Tibial nerve (tissue), 4 donors: ENCODE results near the gene TRAP1. TPM values are rescaled to one million over a fixed set of nuclear protein-coding genes. Genes with fewer than 3 reads are reported as not detected.
A peak's percentile ranks its signal among the peaks of the same experiment; 100 is the strongest.

Experiments
- DNase-seq, 2 donors: peaks; one replicate each; pipeline ENCODE4 v3.0.0-alpha.2; 2019; ENCODE audit warnings: low spot score in 2 of 2
- H3K27ac ChIP-seq, 4 donors: fragments of 200-600 bp; sonication (generic) in 3 of 4; one replicate each; pipeline ENCODE4 v1.5.1; 2017 to 2019; ENCODE audit warnings: mild to moderate bottlenecking in 1 of 4
- H3K27me3 ChIP-seq, 2 donors: fragments of 200-600 bp; sonication (generic) in 1 of 2; one replicate each; pipeline versions ENCODE4 v1.5.1 to v1.6.0; 2017 to 2019
- H3K36me3 ChIP-seq, 3 donors: fragments of 200-600 bp; sonication (generic); one replicate each; pipeline ENCODE4 v1.5.1; 2018 to 2019
- H3K4me1 ChIP-seq, 4 donors: fragments of 200-600 bp; sonication (generic) in 3 of 4; one replicate each; pipeline ENCODE4 v1.5.1; 2017 to 2019
- H3K4me3 ChIP-seq, 4 donors: fragments of 200-600 bp; sonication (generic) in 3 of 4; one replicate each; pipeline ENCODE4 v1.5.1; 2017 to 2019; ENCODE audit warnings: mild to moderate bottlenecking in 1 of 4, moderate library complexity in 1 of 4
- H3K9me3 ChIP-seq, 4 donors: fragments of 200-600 bp; sonication (generic) in 3 of 4; one replicate each; pipeline ENCODE4 v1.5.1; 2017 to 2019
- EP300 ChIP-seq, 2 donors: sonication (generic); formaldehyde crosslinking; IDR thresholded peaks; one replicate each; pipeline ENCODE4 v1.6.1; 2017; ENCODE audit warnings: antibody characterized with exemption in 2 of 2, mild to moderate bottlenecking in 1 of 2
- POLR2A ChIP-seq, 2 donors: fragments of 450-650 bp; IDR thresholded peaks; one replicate each; pipeline ENCODE4 v1.6.1; 2017; ENCODE audit warnings: antibody characterized with exemption in 2 of 2, mild to moderate bottlenecking in 2 of 2, moderate library complexity in 2 of 2
- WGBS, 2 donors: methylation state at CpG; one replicate each; pipeline ENCODE4 v1.1.5; 2018; 5-methylcytosine and 5-hydroxymethylcytosine counted together
- total RNA-seq, 4 donors: library from RNA; depleted of rRNA; stranded (reverse); fragments of >200 nt; gene quantifications; one replicate each; pipeline ENCODE4 v1.1.0, GENCODE V29; 2016
- TF ChIP-seq, protein P1 (sequence below), 5 experiments: fragments of 200-600 bp in 3 of 5; fragments of 450-650 bp in 2 of 5; sonication (generic) in 3 of 5; IDR thresholded peaks; one replicate each; pipeline ENCODE4 v1.5.1; 2016 to 2019; ENCODE audit warnings: antibody characterized with exemption in 5 of 5, mild to moderate bottlenecking in 3 of 5, moderate library complexity in 2 of 5

TRAP1 gene
- total RNA-seq, 4 donors from 2014 or later = 61.6 to 146 (median 74.2) TPM

DNA sequence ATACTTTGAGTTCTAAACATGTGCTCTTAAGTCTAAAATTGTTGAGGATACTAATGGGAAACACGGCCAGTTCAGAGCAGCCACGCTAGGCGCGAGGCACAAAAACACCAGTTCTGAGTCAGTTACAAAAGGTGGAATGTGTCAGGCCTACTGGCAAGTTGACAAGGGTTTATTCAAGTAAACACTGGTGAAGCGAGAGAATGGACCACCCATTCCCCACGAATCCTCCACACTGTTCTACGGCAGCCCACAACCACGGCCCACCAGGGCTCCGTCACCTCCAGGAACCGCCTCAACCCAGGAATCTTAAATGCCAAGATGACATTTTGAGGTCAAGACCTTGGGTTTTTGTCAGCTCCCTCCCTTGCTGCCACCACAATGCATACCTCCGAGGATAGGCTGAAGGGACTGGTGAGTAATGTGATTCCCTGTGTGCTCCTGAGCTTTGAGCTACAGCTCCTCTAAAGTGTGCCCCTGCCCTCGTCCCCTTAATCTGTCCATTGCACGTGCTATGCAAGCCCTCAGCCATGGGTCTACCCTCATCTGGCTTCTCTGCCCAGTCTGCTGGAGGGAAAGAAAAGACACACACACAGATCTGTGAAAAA, 28.5 kb upstream of the TRAP1 start:
- 60 to 63% methylated on average over 13 of the region's 13 CpGs for WGBS, 2 donors
- Histone ChIP-seq H3K4me1 (peaks cover 0 to 19% (median 0%) of the 10 kb centered on the region in 4 donors), H3K36me3 (peaks cover 0 to 99% (median 19%) of the 10 kb centered on the region in 3 donors), H3K4me3 (no peak overlapping the region), H3K27me3 (no peaks in the 10 kb centered on the region), H3K9me3 (no peaks in the 10 kb centered on the region), H3K27ac (peak overlapping the region in 1 of 4 donors; percentile 43)
- DNase-seq = no peak
- TF ChIP-seq POLR2A (IDR thresholded peaks at IDR 0.05) (no peak), EP300 (IDR thresholded peaks at IDR 0.05) (peak in 1 of 2 donors; percentile 13)
- TF ChIP-seq, protein P1, sequence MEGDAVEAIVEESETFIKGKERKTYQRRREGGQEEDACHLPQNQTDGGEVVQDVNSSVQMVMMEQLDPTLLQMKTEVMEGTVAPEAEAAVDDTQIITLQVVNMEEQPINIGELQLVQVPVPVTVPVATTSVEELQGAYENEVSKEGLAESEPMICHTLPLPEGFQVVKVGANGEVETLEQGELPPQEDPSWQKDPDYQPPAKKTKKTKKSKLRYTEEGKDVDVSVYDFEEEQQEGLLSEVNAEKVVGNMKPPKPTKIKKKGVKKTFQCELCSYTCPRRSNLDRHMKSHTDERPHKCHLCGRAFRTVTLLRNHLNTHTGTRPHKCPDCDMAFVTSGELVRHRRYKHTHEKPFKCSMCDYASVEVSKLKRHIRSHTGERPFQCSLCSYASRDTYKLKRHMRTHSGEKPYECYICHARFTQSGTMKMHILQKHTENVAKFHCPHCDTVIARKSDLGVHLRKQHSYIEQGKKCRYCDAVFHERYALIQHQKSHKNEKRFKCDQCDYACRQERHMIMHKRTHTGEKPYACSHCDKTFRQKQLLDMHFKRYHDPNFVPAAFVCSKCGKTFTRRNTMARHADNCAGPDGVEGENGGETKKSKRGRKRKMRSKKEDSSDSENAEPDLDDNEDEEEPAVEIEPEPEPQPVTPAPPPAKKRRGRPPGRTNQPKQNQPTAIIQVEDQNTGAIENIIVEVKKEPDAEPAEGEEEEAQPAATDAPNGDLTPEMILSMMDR (IDR thresholded peaks at IDR 0.05) = no peak

DNA sequence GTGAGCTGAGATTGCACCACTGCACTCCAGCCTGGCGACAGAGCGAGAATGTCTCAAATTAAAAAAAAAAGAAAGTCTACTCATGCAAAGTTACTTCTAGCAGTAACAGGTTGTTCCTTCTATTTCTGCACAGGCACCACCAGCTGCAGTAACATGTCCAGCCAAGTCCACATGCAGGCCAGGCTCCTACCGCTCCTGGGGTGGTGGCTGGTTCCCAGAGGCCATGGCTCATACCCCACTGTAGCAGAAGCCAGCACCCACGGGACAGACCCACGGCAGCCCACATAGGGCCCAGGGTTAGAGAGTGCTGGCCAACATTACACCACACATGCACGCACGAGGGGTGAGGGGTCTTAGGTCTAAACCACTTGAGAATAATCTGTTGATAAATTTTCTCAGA, 26.7 kb upstream of the TRAP1 start:
- Histone ChIP-seq H3K4me1 (peaks cover 0 to 19% (median 0%) of the 10 kb centered on the region in 4 donors), H3K36me3 (peaks cover 0 to 100% (median 31%) of the 10 kb centered on the region in 3 donors), H3K27me3 (no peaks in the 10 kb centered on the region), H3K4me3 (no peak overlapping the region), H3K27ac (no peak overlapping the region), H3K9me3 (no peaks in the 10 kb centered on the region)
- TF ChIP-seq, protein P1 (IDR thresholded peaks at IDR 0.05) = no peak
- no peak for TF ChIP-seq EP300 (IDR thresholded peaks at IDR 0.05)
- TF ChIP-seq POLR2A (IDR thresholded peaks at IDR 0.05) = no peak
- DNase-seq = no peak
- WGBS, 2 donors = 87 to 90% methylated on average over 7 of the region's 7 CpGs

DNA sequence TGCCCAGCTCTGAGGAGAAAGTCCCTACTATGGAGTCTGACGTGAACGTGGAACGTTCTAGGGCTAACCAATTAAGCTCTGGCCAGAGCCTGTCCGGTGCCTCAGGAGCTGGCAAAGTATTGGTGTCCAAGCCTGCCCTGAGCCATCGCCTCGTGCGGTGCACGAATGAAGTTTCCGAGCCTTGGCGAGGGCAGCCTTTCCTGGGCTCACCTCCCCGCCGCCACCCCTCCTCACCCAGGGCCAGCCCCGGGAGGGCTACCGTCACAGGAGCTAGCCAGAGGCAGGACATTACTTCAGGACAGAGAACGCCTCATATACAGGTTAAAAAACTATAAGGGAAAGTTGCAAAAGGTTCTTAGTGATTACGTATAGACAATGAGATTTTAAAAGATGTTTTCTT, 23.6 kb upstream of the TRAP1 start:
- peaks cover 3 to 100% (median 43%) of the 10 kb centered on the region in 3 donors for H3K36me3 ChIP-seq
- DNase-seq = no peak
- no peak overlapping the region for H3K27ac ChIP-seq
- TF ChIP-seq, protein P1 (IDR thresholded peaks at IDR 0.05) = no peak
- no peak for TF ChIP-seq POLR2A (IDR thresholded peaks at IDR 0.05)
- no peak for TF ChIP-seq EP300 (IDR thresholded peaks at IDR 0.05)
- H3K4me3 ChIP-seq = no peak overlapping the region
- WGBS, 2 donors = 89 to 93% methylated on average over 16 of the region's 16 CpGs
- no peaks in the 10 kb centered on the region for H3K9me3 ChIP-seq
- no peaks in the 10 kb centered on the region for H3K27me3 ChIP-seq
- H3K4me1 ChIP-seq = peaks cover 0 to 13% (median 0%) of the 10 kb centered on the region in 4 donors

DNA sequence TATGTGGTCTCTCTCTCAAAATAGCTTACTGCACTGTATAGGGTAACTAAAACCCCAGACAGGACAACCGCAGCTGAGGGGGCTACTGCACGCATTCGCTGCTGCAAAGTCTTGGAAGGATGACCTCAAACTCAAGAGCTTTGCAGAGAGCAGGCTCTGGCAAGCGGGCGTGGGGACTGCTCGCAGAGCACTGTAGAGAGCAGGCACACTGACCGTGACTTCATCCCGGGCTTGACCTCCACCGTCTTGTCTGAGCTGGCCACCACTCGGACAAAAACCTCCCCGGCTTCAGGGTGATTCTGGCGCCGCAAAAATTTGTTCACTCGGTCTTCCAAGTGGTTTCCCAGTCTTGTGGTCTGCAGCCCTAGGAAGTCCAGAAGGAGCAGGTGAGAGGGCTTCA, 22.9 kb upstream of the TRAP1 start:
- Histone ChIP-seq H3K9me3 (no peaks in the 10 kb centered on the region), H3K27ac (no peak overlapping the region), H3K36me3 (peaks cover 9 to 100% (median 49%) of the 10 kb centered on the region in 3 donors), H3K27me3 (no peaks in the 10 kb centered on the region), H3K4me1 (peaks cover 0 to 5% (median 0%) of the 10 kb centered on the region in 4 donors), H3K4me3 (no peak overlapping the region)
- TF ChIP-seq EP300 (IDR thresholded peaks at IDR 0.05) (no peak), POLR2A (IDR thresholded peaks at IDR 0.05) (no peak)
- WGBS, 2 donors = 90 to 95% methylated on average over 14 of the region's 14 CpGs
- DNase-seq = no peak

DNA sequence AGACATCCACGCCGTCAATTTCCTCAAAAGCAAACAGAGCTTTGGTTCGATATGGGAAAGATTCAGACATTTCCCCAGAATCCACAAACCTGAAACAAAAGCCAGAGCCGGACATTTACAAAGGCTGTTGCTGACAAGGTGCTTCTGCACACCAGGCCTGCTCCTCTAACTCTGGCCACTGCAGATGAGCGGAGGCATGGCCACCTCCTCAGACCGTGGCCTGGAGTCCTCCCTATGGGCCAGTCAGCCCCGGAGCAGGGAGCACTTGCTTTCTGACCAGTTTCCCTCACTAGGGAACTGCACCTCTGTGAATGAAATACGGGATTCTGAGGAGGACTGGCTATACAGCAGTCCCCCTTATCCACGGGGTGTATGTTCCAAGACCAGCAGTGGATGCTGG, 22.3 kb upstream of the TRAP1 start:
- Histone ChIP-seq H3K27me3 (no peaks in the 10 kb centered on the region), H3K27ac (no peak overlapping the region), H3K4me3 (no peak overlapping the region), H3K9me3 (no peaks in the 10 kb centered on the region), H3K36me3 (peaks cover 9 to 100% (median 50%) of the 10 kb centered on the region in 3 donors), H3K4me1 (no peaks in the 10 kb centered on the region)
- TF ChIP-seq POLR2A (IDR thresholded peaks at IDR 0.05) (no peak), EP300 (IDR thresholded peaks at IDR 0.05) (no peak)
- TF ChIP-seq, protein P1 (IDR thresholded peaks at IDR 0.05) = no peak
- WGBS, 2 donors = 87 to 89% methylated on average over 9 of the region's 9 CpGs
- no peak for DNase-seq
